Upper lobe of left lung (tissue), 4 donors: ENCODE data around the gene SAMD7.

Experiments
- CTCF ChIP-seq, 6 experiments: fragments of 450-650 bp in 4 of 6; fragments of 200-600 bp in 2 of 6; sonication (generic) in 2 of 6; IDR thresholded peaks; one replicate each; pipeline ENCODE4 v1.5.1; 2016 to 2019; ENCODE audit warnings: antibody characterized with exemption in 6 of 6
- POLR2AphosphoS5 ChIP-seq, 2 donors: sonication (generic); formaldehyde crosslinking; IDR thresholded peaks; one replicate each; pipeline ENCODE4 v1.5.1; 2017; ENCODE audit warnings: antibody characterized with exemption in 2 of 2

- TF ChIP-seq POLR2AphosphoS5 (IDR thresholded peaks at IDR 0.05) (no peak), CTCF (IDR thresholded peaks at IDR 0.05) (no peak)
Measured at GRCh38 chr3:169971522-169971921, 60.1 kb downstream of the SAMD7 start.
